Measurements from ENCODE around the gene OSBPL1A. TPM values are rescaled to one million over a fixed set of nuclear protein-coding genes. Genes with fewer than 3 reads are reported as not detected.
A peak's percentile ranks its signal among the peaks of the same experiment; 100 is the strongest.

Gene OSBPL1A
- polyA plus RNA-seq, 2 of the 4 experiments (the other 2 are of a cell fraction) = 10.5 to 22.1 TPM

- TF ChIP-seq MAX (IDR thresholded peaks at IDR 0.05) = peak; percentile 81
Observed at GRCh38 chr18:24397131-24397693, 412 bp downstream of the OSBPL1A start (continued).

GRCh38 chr18:24396082-24396633 is 1.5 kb downstream of the OSBPL1A start:
- no peak overlapping the region; a peak in 1 of 6 replicates for H3K27ac ChIP-seq
- H3K4me1 ChIP-seq = peaks cover 16% of the 10 kb centered on the region; the same call in 2 of the 3 replicates
- H3K4me2 ChIP-seq = peak overlapping the region; percentile 96
- CTCF ChIA-PET = no interaction called here
- DNase-seq (ENCODE audit: low read depth in 1 of 2, low spot score in 1 of 2) = no peak
- no peak for ATAC-seq
- TF ChIP-seq REST (IDR thresholded peaks at IDR 0.05) (no peak), HMGXB4 (CRISPR knock-in tag; IDR thresholded peaks at IDR 0.05; ENCODE audit: borderline replicate concordance) (no peak), SMC3 (IDR thresholded peaks at IDR 0.05) (no peak), CEBPB (IDR thresholded peaks at IDR 0.05) (no peak), GATA3 (IDR thresholded peaks at IDR 0.05; ENCODE audit: borderline replicate concordance) (no peak), ZC3H11A (IDR thresholded peaks at IDR 0.05) (no peak), JUN (IDR thresholded peaks at IDR 0.05) (no peak), POLR2A (IDR thresholded peaks at IDR 0.05; ENCODE audit: low read length) (no peak), ATOH8 (CRISPR knock-in tag; IDR thresholded peaks at IDR 0.05; ENCODE audit: low read depth) (no peak), HES2 (IDR thresholded peaks at IDR 0.05) (no peak), E2F6 (IDR thresholded peaks at IDR 0.05; ENCODE audit: borderline replicate concordance, low read depth) (no peak), PBX3 (IDR thresholded peaks at IDR 0.05) (no peak), FOSL2 (IDR thresholded peaks at IDR 0.05) (no peak), FOSL2 (CRISPR knock-in tag; IDR thresholded peaks at IDR 0.05) (no peak), JUNB (IDR thresholded peaks at IDR 0.05) (no peak), ZSCAN20 (CRISPR knock-in tag; IDR thresholded peaks at IDR 0.05) (no peak), CHD2 (IDR thresholded peaks at IDR 0.05; ENCODE audit: low read length, partially characterized antibody) (no peak)
- POLR2A ChIA-PET = interaction anchor here (0.6 kb wide), 1 partner anchor 37 kb away, joined by 4 read pairs; no protein-coding TSS in a partner anchor
- no peak for FAIRE-seq
- H3K4me3 ChIP-seq = peak overlapping the region; percentile 72; the same call in 2 of the 3 replicates
- WGBS (ENCODE audit: missing lambda C conversion rate) = 84% methylated on average over 8 of the region's 8 CpGs
- H3K9me3 ChIP-seq = no peaks in the 10 kb centered on the region
